Activated naive CD4-positive, alpha-beta T cell (primary cell): ENCODE data around the gene GMDS.

Source experiments
- DNase-seq, 4 experiments: peaks; one replicate each; lab custom pipeline; 2025; lab: John Stamatoyannopoulos, UW

GMDS gene

DNA sequence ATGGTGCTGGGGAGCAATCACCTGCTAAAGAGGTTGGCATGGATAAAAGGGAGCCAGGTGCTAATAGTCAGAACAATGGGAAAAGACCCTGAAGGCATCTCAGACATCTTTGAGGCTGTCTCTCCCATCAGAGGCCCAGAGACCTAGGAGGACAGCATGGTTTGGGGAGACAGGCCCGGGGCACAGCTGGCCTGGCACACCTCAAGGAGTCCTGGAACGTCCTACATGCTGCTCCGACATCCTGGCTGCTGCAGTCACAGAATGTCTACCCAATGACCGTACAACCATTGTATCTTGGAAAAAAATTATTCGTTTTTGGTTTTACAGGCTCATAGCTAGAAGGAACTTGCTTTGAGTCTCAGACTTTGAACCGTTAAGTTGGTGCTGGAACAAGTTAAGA is 4.4 kb downstream of the GMDS start:
- no peak for DNase-seq

DNA sequence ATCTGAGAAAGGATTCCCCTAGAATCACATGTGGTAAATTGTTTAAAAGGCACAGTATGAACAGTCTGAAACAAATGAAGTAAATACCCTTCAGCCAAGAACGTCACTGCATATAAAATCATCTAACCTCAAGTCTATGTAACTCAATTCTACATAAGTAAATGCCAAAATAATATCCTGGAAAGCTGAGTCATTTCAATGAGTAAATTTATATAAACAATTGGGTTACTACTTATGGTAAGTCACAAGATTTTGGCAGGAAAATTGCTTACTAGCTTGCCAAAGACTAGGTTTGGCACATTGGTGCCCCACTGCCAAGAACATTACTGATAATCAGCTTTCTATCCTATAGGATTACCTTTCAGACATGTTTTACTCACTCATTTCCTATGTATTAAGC is 8.4 kb downstream of the GMDS start:
- no peak for DNase-seq

DNA sequence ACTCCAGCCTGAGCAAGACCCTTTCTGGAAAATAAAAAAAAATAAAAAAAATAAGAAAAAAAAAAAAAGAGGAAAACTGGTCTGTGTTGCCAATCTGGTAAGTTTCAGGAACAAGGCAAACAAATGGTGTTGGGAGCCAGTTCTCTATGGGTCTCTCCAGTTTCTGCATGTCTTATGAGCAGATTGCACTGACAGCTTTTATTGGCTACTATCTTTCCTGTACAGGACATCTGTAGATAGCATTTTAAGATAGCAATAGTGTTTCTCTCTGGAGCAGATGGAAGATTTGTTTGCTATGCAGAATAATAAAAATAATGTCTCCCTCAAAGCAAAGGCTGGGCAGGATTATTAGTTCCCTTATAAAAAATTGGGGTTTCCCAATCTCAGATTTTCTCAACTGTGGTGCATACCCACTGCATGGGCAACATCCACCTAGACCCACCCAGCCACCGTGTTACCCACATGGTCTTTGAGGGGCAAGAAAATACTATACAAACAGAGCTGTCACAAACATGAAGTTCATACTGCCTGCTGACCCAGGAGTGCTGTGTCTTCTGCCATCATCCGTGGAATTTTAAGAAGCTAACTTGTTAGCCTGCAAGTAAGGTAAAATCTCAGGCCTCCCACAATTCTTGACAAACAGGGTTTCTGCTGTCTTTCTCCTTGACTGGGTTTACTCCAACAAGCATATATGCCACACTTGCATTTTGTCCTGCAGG is 9.5 kb downstream of the GMDS start:
- DNase-seq: no peak

DNA sequence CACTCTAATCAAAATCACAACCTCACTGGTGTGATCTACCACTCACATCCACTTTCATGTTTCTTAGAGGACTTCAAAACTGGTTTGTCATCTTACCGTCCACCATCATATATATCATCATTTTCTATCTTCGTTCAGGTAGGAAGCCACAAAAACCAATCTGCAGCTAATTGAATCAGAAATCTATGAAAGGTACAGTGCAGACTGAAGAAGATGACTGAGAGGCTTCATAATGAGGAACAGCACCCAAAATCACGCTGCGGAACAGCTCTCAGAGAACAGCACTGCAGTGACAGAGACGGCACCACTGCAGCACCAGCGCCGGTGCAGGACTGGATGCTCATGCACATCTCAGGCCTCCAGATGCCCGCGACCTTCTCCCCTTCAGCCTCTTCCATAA is 13.0 kb downstream of the GMDS start:
- no peak for DNase-seq

DNA sequence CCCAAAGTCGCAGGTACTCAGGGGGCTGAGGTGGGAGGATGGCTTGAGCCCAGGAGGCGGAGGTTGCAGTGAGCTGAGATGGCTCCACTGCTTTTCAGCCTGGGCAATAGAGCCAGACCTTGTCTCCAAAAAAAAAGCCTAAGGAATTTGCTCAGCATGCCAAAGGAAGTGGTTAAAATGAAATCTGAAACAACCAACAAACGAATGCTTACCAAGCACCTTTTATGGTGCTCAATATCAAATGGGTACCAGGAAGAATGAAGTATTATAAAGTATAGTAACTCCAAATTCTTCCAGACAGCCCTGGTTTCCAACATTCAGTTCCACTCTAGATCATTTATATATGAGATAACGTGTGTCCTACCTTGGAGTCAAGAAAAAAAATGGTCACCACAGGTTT is 14.0 kb downstream of the GMDS start:
- no peak for DNase-seq

DNA sequence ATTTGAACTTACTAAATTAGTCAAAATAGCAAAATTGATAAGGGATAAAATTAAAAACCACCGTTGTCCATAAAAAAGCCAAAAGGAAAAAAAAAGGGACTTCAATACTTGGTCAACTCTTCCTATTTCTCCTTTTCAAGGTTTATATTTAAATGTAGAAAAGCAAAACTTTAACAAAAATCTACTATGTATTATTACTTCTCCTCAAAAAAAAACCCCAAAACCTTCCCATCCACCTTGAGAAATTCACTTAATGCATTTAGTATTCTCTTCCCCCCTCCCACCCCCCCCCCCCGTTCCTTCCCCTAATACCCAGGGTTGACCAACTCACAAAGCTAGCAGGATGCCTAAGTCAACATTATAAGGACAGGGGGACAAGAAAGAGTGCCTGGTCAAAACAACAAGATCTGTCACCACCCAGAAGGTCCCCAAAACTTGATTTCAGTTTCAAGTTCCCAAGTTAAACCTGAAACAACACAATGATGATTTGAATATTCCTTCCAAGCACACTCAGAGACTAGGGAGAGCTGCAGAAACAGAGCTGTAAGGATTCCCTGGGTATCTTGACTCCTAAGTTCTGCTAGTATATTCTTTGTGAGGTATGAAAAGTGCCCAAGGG is 14.6 kb downstream of the GMDS start:
- no peak for DNase-seq

DNA sequence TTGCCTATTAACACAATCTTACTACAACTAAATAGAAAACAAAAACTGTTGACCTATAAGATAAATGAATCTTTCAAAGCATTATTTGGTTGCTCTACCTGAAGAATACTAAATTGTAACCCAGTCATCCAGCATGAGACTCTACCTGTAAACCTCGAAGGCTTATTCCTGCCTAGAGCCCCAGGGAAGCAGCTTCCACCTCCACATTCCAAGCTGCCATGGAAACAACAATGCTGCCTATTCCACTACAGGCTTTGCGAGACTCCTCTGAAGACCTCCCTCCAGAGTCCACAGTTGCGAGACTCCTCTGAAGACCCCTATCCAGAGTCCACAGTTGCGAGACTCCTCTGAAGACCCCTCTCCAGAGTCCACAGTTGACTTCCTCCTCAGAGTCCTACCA is 15.7 kb downstream of the GMDS start:
- DNase-seq: no peak

DNA sequence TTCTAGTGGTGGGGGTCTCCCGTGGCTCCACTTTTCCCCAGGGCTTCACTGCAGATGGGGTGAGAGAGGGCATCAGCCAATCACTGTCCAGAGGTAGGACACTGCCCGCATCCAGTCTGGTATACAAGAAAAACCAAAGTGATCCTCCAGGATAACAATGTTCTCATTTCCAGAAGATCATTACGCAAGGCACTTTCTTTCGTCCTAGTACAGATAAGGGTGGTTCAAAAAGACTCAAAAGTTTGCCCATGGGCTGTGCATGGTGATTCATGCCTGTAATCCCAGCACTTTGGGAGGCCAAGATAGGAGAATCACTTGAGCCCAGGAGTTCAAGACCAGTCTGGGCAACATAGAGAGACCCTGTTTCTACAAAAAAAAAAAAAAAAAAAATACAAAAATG is 16.4 kb downstream of the GMDS start:
- no peak for DNase-seq

DNA sequence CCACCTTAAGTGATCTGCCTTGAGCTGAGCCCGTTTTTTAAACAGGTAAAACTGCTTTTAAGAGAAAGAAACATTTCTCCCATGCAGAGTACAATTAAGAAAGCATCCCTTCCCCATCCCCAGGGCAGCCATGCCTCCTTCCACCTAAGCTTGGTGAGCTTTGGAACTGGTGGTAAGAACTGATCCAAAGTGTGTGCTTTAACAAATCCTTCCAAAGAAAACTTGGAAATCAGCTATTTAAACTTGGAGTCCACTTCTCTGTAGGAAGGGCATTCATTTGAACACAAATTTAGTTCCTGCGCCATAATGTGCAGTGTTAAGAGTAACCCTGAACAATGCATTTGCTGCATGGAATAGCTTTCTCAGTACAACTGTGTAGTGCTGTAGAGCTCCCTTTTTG is 17.0 kb downstream of the GMDS start:
- DNase-seq: no peak

DNA sequence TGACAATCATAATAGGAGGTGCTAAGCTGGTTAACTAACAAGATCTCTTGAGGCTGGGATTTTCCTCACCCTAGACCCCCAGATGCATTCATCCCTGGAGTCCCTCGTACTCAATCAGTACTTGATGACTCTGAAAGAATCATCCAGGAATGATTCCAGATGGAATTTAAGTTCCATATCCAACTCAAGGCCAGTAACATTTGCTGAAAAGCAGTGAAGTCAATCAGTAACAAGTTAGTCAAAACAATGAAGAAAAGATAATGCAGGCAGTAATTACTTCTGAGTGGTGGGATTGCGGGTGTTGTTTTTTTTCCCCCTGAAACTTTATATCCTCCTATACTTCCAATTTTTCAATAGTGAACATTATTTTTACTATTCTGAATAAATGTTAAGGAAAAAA is 18.6 kb downstream of the GMDS start:
- no peak for DNase-seq

DNA sequence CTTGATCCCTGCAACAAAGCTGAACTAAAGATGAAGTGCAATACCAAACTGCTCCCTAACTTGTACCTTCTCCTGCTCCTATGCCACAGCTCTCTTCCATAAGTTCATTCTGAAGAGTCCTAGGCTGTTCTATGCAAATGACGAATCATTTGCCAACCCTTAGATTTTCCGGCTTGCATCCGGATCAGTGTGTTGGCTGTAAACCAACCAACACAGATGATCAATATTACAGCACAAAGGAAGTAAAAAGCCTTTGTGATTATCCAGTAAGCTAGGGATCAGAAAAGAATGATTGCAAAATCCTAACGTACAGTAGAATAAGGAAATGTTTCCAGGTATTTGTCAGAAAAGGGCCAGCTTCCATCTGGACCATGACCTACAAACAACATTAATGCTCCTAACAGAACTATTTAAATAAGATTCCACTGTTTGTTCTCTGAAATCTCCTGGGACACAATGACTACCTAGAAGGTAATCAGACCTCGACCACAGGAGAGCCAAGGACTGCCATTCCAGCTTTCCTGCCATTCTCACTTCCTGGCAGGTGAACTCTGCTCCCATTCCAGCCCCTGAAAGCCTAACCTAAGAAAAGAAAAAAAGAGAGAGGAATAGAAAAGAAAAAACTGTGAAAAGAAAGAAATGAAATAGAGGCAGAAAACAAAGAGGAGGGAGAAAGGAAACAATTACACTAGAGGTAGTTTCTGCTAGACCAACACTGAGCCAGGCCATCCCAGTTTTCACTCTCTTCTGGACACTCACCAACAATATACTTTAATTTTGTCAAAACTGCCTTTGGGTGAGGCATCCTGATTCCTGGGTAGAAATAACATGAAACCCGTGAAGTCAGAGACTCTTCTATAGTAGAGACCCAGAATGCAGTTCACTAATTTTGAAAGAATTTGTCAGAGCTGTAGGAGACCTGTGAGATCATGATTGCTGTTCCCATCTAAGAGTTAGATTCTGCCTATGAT is 19.7 kb downstream of the GMDS start:
- no peak for DNase-seq

DNA sequence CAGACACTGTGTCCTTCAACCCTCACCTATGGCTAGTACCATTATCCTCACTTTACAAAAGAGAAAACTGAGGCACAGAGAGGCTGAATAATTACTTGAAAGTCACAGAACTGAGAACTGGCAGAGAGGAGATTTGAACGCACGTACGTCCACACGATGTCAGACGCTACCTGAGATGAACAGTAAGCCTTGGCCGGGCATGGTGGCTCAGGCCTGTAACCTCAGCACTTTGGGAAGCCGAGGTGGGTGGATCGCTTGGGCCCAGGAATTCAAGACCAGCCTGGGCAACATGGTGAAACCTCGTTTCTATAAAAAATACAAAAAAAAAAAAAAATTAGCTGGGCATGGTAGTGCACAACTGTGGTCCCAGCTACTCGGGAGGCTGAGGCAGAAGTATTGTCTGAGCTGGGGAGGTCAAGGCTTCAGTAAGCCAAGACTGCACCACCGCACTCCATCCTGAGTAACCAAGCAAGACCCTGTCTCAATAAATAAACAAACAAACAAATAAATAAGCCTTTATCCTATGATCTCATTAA is 20.5 kb downstream of the GMDS start:
- DNase-seq: no peak

DNA sequence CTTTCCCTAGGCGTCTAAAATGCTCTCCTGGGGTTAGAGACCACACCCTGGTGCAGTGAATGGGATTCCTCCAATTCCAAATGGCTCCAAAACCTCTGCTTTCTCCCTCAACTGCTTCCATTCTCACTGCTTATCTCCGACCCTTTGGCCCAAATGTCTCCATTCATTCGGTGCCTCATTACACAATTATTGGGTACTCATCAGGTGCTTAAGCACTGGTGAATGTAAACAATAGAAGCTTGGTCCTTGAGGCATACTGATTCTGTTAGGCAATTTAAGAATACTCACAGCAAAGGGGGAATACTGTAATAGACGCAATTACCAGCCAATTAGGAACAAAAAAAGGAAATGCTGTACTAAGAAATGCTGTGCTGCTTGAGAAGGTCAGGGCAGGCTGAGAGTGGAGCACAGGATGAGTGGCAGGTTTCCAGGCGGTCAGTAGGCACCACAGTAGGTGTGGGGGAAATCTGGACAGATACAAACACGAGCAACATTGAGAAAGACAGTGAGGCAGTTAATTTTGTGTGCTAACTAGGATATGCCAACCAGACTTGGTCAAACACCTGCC is 23.0 kb downstream of the GMDS start:
- DNase-seq: no peak

DNA sequence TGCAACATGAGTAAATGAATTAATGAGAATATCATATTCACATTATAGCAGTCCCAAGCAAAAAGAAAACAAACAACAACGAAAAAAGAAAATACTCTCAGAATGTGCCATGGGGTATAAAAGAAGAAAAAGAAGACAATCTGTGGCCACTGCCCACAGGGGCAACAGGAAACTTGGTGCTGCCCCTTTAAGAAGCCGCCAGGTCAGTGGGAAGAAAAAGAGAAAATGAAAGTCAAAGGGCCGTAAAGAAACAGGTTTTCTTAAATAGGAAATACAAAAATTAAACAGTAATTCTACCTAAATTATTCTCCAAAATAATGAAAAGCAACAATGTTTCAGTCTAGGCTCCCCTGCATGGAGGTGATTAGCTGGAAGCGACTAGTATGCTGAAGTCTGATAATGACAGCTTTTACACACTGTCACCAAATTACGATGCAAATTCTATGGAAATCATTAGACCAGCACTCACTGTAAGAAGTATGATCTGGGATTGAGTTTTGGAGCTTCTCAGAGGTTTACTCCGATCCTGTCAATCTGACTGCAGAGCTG is 23.6 kb downstream of the GMDS start:
- DNase-seq: no peak

DNA sequence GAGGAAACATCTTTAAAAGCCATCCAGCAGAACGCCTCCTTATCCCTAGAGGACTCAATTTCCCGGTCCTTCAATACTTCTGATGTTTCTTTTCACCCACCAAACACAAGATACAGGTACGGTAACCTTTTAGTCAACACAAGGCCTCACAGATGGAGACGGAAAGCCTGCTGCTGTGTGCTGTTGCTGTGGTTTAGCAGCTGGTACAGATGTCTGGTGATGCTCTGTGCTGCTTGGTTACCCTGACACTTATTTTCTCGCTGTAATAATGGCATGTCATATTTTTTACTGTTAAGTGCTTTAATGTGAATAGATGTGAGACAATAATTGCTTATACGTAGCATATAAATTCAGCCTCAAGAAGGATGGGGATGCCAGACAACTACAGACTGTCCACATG is 25.3 kb downstream of the GMDS start:
- DNase-seq: no peak

DNA sequence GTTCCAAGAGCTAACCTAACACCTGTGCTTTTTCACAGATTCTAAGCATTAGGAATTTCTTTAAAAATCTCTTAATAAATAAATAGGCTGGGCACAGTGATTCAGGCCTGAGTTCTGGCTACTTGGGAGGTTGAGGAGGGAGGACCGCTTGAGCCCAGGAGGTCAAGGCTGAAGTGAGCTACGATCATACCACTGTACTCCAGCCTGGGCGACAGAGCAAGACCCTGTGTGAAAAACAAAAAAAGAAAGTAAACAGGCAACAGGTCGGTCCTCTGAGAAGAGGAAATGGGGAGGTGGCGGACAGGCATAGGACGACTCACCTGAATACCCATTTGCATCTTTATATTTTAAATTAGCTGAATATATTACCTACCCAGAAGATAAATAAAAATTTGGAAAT is 26.5 kb downstream of the GMDS start:
- no peak for DNase-seq

DNA sequence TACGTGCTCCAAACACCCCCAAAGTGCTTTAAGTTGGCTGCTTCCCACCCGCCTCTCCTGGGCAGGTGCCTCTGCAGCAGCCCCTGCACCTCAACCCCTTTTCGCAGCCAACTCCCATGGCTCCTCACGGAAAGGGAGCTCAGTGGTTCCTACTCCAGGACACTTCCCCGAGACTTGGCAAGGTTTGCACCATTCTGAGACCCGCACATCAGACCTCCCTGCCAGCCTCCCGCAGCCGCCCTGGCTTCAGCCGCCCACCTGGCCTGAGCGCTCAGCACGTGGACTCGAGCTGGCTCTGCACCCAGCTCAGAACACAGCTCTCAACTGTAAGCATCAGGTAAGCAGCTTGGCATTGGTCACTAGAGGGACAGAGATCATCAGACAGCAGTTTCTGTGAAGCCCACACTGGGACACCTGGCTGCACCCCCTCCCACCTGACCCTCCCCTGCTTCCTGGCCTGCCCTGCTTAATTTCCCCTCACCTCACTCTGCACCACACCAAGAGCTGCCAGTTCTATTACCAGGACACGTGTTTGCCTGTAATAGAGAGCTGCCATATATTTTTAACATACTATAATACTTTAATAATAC is 28.5 kb downstream of the GMDS start:
- no peak for DNase-seq

DNA sequence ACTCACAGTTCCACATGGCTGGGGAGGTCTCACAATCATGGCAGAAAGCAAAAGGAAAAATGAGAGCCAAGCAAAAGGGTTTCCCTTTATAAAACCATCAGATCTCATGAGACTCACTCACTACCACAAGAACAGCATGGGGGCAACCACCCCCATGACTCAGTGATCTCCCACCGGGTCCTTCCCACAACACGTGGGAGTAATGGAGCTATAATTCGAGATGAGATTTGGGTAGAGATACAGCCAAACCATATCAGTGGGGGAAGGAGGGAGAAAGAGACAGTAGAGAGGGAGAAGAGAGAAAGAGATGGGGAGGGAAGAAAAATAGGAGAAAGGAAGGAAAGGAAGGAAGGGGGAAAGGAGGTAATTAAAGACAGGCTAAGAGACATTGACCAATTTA is 30.1 kb downstream of the GMDS start:
- DNase-seq: no peak

DNA sequence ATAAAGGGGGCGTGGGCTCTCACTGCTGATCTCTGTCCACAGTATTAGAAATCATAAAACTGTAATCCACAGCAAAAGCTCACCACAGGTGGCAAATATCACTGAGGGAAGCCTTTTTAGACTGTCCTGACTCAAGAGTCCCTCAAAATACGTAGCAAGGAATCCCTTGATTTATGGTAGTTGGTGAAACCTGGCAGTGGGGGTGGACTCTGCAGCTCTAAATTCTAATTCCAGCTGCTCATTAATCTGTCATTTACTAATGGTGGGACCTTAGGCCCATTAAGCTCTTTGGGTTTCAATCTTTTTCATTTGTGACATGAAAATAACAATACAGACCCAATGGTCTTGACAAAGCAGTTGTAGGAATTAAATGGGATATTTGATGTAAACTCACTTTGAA is 32.3 kb downstream of the GMDS start:
- no peak for DNase-seq

DNA sequence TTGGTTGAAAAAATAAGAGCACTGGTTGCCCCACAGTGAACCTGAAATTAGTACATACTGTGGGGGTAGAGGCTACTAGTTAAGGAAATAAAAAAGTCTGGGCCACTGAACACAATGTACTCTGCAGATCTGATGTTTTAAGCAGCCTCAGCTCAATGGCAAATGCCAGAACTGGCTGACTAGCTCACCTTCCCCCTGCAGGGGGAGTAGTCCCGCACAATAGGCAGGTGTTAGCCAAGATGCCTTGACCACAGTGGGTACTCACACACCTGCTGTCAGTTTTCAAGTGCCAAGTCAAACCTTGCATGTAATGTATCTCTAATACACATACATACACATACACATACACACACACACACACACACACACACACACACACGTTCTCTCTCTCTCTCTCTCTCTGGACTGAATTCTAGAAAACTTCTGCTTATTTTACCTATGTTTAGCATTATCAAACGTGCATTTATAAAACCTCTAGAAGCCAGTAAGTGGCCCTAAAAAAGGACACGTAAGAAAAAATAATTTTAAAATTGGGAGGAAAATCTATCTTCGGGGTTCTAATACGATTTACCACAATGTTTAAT is 36.1 kb downstream of the GMDS start:
- DNase-seq: no peak

DNA sequence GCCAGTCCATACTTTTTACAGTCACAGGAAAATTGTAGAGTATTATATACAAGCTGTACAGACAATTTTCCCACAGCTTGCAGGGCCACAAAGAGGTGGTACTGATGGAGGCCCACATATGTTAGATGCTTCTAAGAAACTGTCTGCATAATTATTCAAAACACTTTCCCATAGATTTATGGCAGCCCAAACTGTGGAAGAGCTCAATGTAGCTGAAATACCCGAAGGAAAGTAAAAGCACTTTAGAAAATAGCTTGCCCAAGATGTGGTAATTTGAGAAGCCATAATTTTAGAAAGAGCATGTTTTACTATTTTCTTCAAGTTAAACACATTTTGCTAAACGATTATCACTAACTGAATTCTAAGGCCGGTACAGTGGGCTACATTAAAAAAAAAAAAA is 36.9 kb downstream of the GMDS start:
- DNase-seq: no peak
